IMR-90 (cell line): ENCODE measurements around the gene DCC. TPM values are rescaled to one million over a fixed set of nuclear protein-coding genes. Genes with fewer than 3 reads are reported as not detected.

Experiments
- ATAC-seq: fragments of 200-7000 bp; cut with Tn5 transposase; 2 replicates; pipeline ENCODE4 v1.9.1; 2020; ENCODE audit warnings: low read depth, mild to moderate bottlenecking, moderate library complexity
- BruUV-seq: library from RNA; stranded (reverse); fragments of 400-500 nt; replicated peaks from 2 replicates; lab custom pipeline; 2021; lab: Mats Ljungman, UMichigan
- CTCF ChIA-PET: fragments of 300-600 bp; formaldehyde crosslinking; extraction: SDS; loops from one replicate; lab custom pipeline; 2021; ENCODE audit warnings: antibody characterized with exemption; lab: Yijun Ruan, JAX
- POLR2A ChIA-PET: fragments of 300-600 bp; sonication (Branson Sonifier 250); formaldehyde crosslinking; loops from one replicate; lab custom pipeline; 2022; ENCODE audit warnings: antibody characterized with exemption; ENCODE audit not compliant: unreplicated experiment; lab: Charles Lee
- DNase-seq: peaks from one replicate; pipeline ENCODE4 v3.0.0; 2013
- H2AFZ ChIP-seq: replicated peaks from 2 replicates; pipeline ENCODE3; 2013; ENCODE audit warnings: low read length, mild to moderate bottlenecking; ENCODE audit not compliant: poor library complexity
- H2AK5ac ChIP-seq: 2 replicates; pipeline ENCODE4 v1.6.1; 2013; ENCODE audit warnings: low read depth, low read length, inconsistent platforms
- H2AK9ac ChIP-seq: replicated peaks from 2 replicates; pipeline ENCODE3; 2013; ENCODE audit warnings: mild to moderate bottlenecking, low read depth, low read length, moderate library complexity; ENCODE audit not compliant: poor library complexity
- H2BK120ac ChIP-seq: 2 replicates; pipeline ENCODE4 v1.6.1; 2013; ENCODE audit warnings: low read depth, low read length, inconsistent platforms
- H2BK15ac ChIP-seq: 3 replicates; pipeline ENCODE4 v1.6.1; 2013; ENCODE audit warnings: low read depth, low read length, inconsistent platforms
- H2BK20ac ChIP-seq: 2 replicates; pipeline ENCODE4 v1.6.1; 2013; ENCODE audit warnings: low read depth, mild to moderate bottlenecking, inconsistent platforms, low read length, moderate library complexity
- H2BK5ac ChIP-seq: 2 replicates; pipeline ENCODE4 v1.6.1; 2013; ENCODE audit warnings: mild to moderate bottlenecking, low read depth, low read length, inconsistent platforms; ENCODE audit not compliant: poor library complexity, severe bottlenecking
- H3K14ac ChIP-seq: replicated peaks from 2 replicates; pipeline ENCODE4 v1.6.1; 2013; ENCODE audit warnings: low read depth, low read length, inconsistent platforms
- H3K18ac ChIP-seq: 2 replicates; pipeline ENCODE4 v1.6.1; 2013; ENCODE audit warnings: low read depth, low read length, control low read depth
- H3K23ac ChIP-seq: 2 replicates; pipeline ENCODE4 v1.6.1; 2013; ENCODE audit warnings: low read depth, low read length, inconsistent platforms
- H3K27ac ChIP-seq: 2 replicates; pipeline ENCODE4 v1.5.1; 2013; ENCODE audit warnings: mild to moderate bottlenecking, control low read depth, low read length; ENCODE audit not compliant: insufficient read depth
- H3K27me3 ChIP-seq: 2 replicates; pipeline ENCODE4 v1.6.1; 2013; ENCODE audit warnings: low read length; ENCODE audit not compliant: control insufficient read depth, insufficient read depth
- H3K36me3 ChIP-seq: 2 replicates; pipeline ENCODE4 v1.6.1; 2013; ENCODE audit warnings: low read length, mixed read lengths; ENCODE audit not compliant: control insufficient read depth, insufficient read depth
- H3K4ac ChIP-seq: 2 replicates; pipeline ENCODE4 v1.6.1; 2013; ENCODE audit warnings: low read depth, low read length, inconsistent platforms
- H3K4me1 ChIP-seq: 2 replicates; pipeline ENCODE4 v1.6.1; 2013; ENCODE audit warnings: low read length, mixed read lengths; ENCODE audit not compliant: control insufficient read depth, insufficient read depth
- H3K4me2 ChIP-seq: 2 replicates; pipeline ENCODE4 v1.6.1; 2013; ENCODE audit warnings: low read depth, mild to moderate bottlenecking, control low read depth, low read length, moderate library complexity
- H3K4me3 ChIP-seq: 2 replicates; pipeline ENCODE4 v1.5.1; 2013; ENCODE audit warnings: low read depth, mild to moderate bottlenecking, control low read depth, low read length, moderate library complexity; ENCODE audit not compliant: insufficient read depth
- H3K56ac ChIP-seq: 2 replicates; pipeline ENCODE4 v1.6.1; 2013; ENCODE audit warnings: low read length, inconsistent platforms; ENCODE audit not compliant: insufficient read depth; ENCODE audit errors: extremely low read depth
- H3K79me1 ChIP-seq, 2 experiments: 2 replicates each; pipeline ENCODE4 v1.6.1; 2013; ENCODE audit warnings: low read length in 2 of 2, inconsistent platforms in 1 of 2, low read depth in 1 of 2
- H3K9ac ChIP-seq: 2 replicates; pipeline ENCODE4 v1.6.1; 2013; ENCODE audit warnings: low read depth, low read length, control low read depth
- H3K9me1 ChIP-seq: 2 replicates; pipeline ENCODE4 v1.6.1; 2013; ENCODE audit warnings: low read length, inconsistent platforms; ENCODE audit not compliant: insufficient read depth
- H3K9me3 ChIP-seq: 2 replicates; pipeline ENCODE4 v1.6.1; 2013; ENCODE audit warnings: low read length; ENCODE audit not compliant: control insufficient read depth, insufficient read depth
- H4K20me1 ChIP-seq: 2 replicates; pipeline ENCODE4 v1.6.1; 2013; ENCODE audit warnings: low read length, inconsistent platforms; ENCODE audit not compliant: insufficient read depth
- H4K5ac ChIP-seq: 2 replicates; pipeline ENCODE4 v1.6.1; 2013; ENCODE audit warnings: mild to moderate bottlenecking, low read depth, low read length, control low read depth
- H4K8ac ChIP-seq, 2 experiments: 2 replicates each; pipeline ENCODE4 v1.6.1; 2013; ENCODE audit warnings: low read depth in 2 of 2, low read length in 2 of 2, control low read depth in 1 of 2, inconsistent platforms in 1 of 2
- H4K91ac ChIP-seq: 2 replicates; pipeline ENCODE4 v1.6.1; 2013; ENCODE audit warnings: low read depth, low read length, inconsistent platforms; ENCODE audit not compliant: insufficient read depth
- BHLHE40 ChIP-seq: fragments of 150-350 bp; IDR thresholded peaks from 2 replicates; pipeline ENCODE4 v1.6.1; 2016; ENCODE audit warnings: mild to moderate bottlenecking, low read depth, low read length
- CEBPB ChIP-seq: IDR thresholded peaks from 2 replicates; pipeline ENCODE4 v1.6.1; 2012; ENCODE audit warnings: low read depth, low read length, improper control_type of control experiment
- CHD1 ChIP-seq: IDR thresholded peaks from 2 replicates; pipeline ENCODE4 v1.6.1; 2012; ENCODE audit warnings: low read depth, low read length, improper control_type of control experiment
- MAFK ChIP-seq: IDR thresholded peaks from 2 replicates; pipeline ENCODE4 v1.6.1; 2012; ENCODE audit warnings: low read depth, low read length, improper control_type of control experiment
- MAZ ChIP-seq: IDR thresholded peaks from 2 replicates; pipeline ENCODE4 v1.6.1; 2012; ENCODE audit warnings: low read depth, mild to moderate bottlenecking, low read length, improper control_type of control experiment, moderate library complexity, borderline replicate concordance
- MXI1 ChIP-seq: IDR thresholded peaks from 2 replicates; pipeline ENCODE4 v1.6.1; 2012; ENCODE audit warnings: low read depth, mild to moderate bottlenecking, low read length, moderate library complexity, borderline replicate concordance
- NFE2L2 ChIP-seq: fragments of 150-350 bp; IDR thresholded peaks from 2 replicates; pipeline ENCODE4 v1.6.1; 2016; ENCODE audit warnings: low read depth, mild to moderate bottlenecking, low read length
- POLR2A ChIP-seq: IDR thresholded peaks from 2 replicates; pipeline ENCODE4 v1.6.1; 2012; ENCODE audit warnings: mild to moderate bottlenecking, low read depth, low read length
- RAD21 ChIP-seq: IDR thresholded peaks from 2 replicates; pipeline ENCODE4 v1.6.1; 2012; ENCODE audit warnings: low read length, improper control_type of control experiment
- RCOR1 ChIP-seq: IDR thresholded peaks from 2 replicates; pipeline ENCODE4 v1.6.1; 2012; ENCODE audit warnings: mild to moderate bottlenecking, low read length, improper control_type of control experiment; ENCODE audit not compliant: insufficient replicate concordance
- RFX5 ChIP-seq: IDR thresholded peaks from 2 replicates; pipeline ENCODE4 v1.8.0; 2012; ENCODE audit warnings: low read depth, mild to moderate bottlenecking, low read length, moderate library complexity
- SMC3 ChIP-seq: fragments of 150-350 bp; IDR thresholded peaks from 2 replicates; pipeline ENCODE4 v1.6.1; 2016; ENCODE audit warnings: low read depth, mild to moderate bottlenecking, antibody characterized with exemption, low read length, moderate library complexity
- WGBS, 2 experiments: methylation state at CpG; one replicate each; pipeline versions ENCODE4 v1.1.5 to v1.1.7; 2013; ENCODE audit warnings: missing lambda C conversion rate in 2 of 2; ENCODE audit not compliant: insufficient read length in 1 of 2; ENCODE audit errors: extremely low coverage in 2 of 2; 5-methylcytosine and 5-hydroxymethylcytosine counted together
- dilution Hi-C: fragments of 300-500 bp; cut with HindIII; formaldehyde crosslinking; loops from one replicate; pipeline ENCODE4 v1.14.3; 2018; ENCODE audit warnings: low sequenced_read_pairs; ENCODE audit not compliant: unreplicated experiment
- in situ Hi-C: fragments of 300-500 bp; cut with MboI; formaldehyde crosslinking; loops from 3 replicates; pipeline ENCODE4 v1.14.3; 2019; ENCODE audit warnings: low sequenced_read_pairs, inconsistent platforms, mixed read lengths
- intact Hi-C: fragments of 100-400 bp; cut with micrococcal nuclease; formaldehyde crosslinking; loops from 2 replicates; pipeline ENCODE4 v1.10.0; 2022
- polyA plus RNA-seq, 3 experiments: library from polyadenylated mRNA; depleted of rRNA; stranded (reverse); fragments of >200 nt; gene quantifications; 2 replicates each; pipeline ENCODE4 v1.2.3, GENCODE V29; 2012; ENCODE audit warnings: low replicate concordance in 1 of 3
- total RNA-seq: library from RNA; depleted of rRNA; stranded (reverse); fragments of >200 nt; gene quantifications from 2 replicates; pipeline ENCODE4 v1.2.3, GENCODE V29; 2012
- TF ChIP-seq, protein P1 (sequence below): fragments of 150-350 bp; IDR thresholded peaks from 2 replicates; pipeline ENCODE4 v1.6.1; 2016; ENCODE audit warnings: low read depth, mild to moderate bottlenecking, low read length, moderate library complexity, borderline replicate concordance

DCC gene
- total and polyA plus RNA-seq, 2 of the 4 experiments (the other 2 are of a cell fraction), result 0.31 to 0.54 TPM

DNA sequence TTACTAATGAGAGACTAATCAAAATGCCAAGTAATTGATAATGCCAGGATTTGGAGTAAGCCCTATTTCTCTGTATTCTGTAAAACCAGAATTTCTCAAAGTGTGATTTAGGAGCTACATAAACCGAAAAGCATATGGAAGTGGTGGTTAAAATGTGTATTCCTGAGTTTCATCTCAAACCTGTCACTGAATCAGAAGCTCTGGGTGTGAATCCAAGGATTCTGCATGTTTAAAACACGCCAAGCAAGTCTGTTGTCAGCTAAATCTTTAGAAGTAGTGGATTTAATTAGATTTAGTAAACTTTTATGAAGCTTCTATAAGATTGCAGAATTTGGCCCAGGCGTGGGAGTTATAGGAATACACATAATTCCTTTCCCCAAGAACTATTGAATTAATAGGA lies 700.3 kb downstream of the DCC start:
- in situ Hi-C loops (no loop called here), dilution Hi-C loops (no loop called here), intact Hi-C loops (no loop called here)
- Histone ChIP-seq H3K9me3 (peaks cover 2% of the 10 kb centered on the region), H3K9me1 (no peaks in the 10 kb centered on the region), H2AFZ (no peak overlapping the region), H3K4me1 (no peaks in the 10 kb centered on the region), H3K4me3 (no peak overlapping the region), H3K23ac (no peak overlapping the region), H4K91ac (no peak overlapping the region), H3K14ac (no peak overlapping the region), H4K5ac (no peak overlapping the region), H3K4ac (no peak overlapping the region), H2BK20ac (no peak overlapping the region), H3K56ac (no peak overlapping the region), H3K9ac (no peak overlapping the region), H3K4me2 (no peak overlapping the region), H3K36me3 (no peaks in the 10 kb centered on the region), H2BK15ac (no peak overlapping the region), H3K27me3 (no peaks in the 10 kb centered on the region), H2AK9ac (no peak overlapping the region), H3K27ac (no peak overlapping the region), H2BK120ac (no peak overlapping the region), H2AK5ac (no peak overlapping the region), H3K18ac (no peak overlapping the region), H3K79me1 (no peaks in the 10 kb centered on the region), H4K20me1 (no peaks in the 10 kb centered on the region), H2BK5ac (no peak overlapping the region), H4K8ac (no peak overlapping the region)
- ATAC-seq (no peak), DNase-seq (no peak)
- no CpG with 5 or more reads among the region's 3 CpGs for WGBS, 2 experiments
- ChIA-PET CTCF (interaction anchor here (0.6 kb wide), 1 partner anchor 922 kb away, joined by 3 read pairs; no protein-coding TSS in a partner anchor), POLR2A (no interaction called here)
- BruUV-seq, result no TSS peak
- no peak for TF ChIP-seq POLR2A
- TF ChIP-seq BHLHE40, result no peak
- no peak for TF ChIP-seq MXI1
- no peak for TF ChIP-seq MAZ
- TF ChIP-seq RAD21, result no peak
- TF ChIP-seq NFE2L2, result no peak
- TF ChIP-seq MAFK, result no peak
- TF ChIP-seq CEBPB, result no peak
- TF ChIP-seq, protein P1, sequence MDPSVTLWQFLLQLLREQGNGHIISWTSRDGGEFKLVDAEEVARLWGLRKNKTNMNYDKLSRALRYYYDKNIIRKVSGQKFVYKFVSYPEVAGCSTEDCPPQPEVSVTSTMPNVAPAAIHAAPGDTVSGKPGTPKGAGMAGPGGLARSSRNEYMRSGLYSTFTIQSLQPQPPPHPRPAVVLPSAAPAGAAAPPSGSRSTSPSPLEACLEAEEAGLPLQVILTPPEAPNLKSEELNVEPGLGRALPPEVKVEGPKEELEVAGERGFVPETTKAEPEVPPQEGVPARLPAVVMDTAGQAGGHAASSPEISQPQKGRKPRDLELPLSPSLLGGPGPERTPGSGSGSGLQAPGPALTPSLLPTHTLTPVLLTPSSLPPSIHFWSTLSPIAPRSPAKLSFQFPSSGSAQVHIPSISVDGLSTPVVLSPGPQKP, result no peak
- TF ChIP-seq SMC3, result no peak
- TF ChIP-seq RFX5, result no peak
- TF ChIP-seq CHD1, result no peak
- TF ChIP-seq RCOR1, result no peak
